ENCODE results near the gene SURF2.
A peak's percentile ranks its signal among the peaks of the same experiment; 100 is the strongest.

The SURF2 gene

GRCh38 chr9:133405508-133406438 is 49.4 kb downstream of the SURF2 start:
- DNase-seq (ENCODE audit: low read depth): no peak
- no peak overlapping the region for H3K4me3 ChIP-seq (ENCODE audit: low read depth, low read length)
- no peak for TF ChIP-seq CTCF (IDR thresholded peaks at IDR 0.05; ENCODE audit: control insufficient read depth, extremely low read depth, insufficient read depth)

- DNase-seq (ENCODE audit: low read depth): peak; percentile 21
- peak; percentile 95 for TF ChIP-seq CTCF (IDR thresholded peaks at IDR 0.05; ENCODE audit: control insufficient read depth, extremely low read depth, insufficient read depth)
- no peak overlapping the region for H3K4me3 ChIP-seq (ENCODE audit: low read depth, low read length)
Observed at GRCh38 chr9:133406480-133407307, 50.3 kb downstream of the SURF2 start.

- no peak overlapping the region for H3K4me3 ChIP-seq (ENCODE audit: low read depth, low read length)
- DNase-seq (ENCODE audit: low read depth): no peak
- no peak for TF ChIP-seq CTCF (IDR thresholded peaks at IDR 0.05; ENCODE audit: control insufficient read depth, extremely low read depth, insufficient read depth)
Observed at GRCh38 chr9:133408042-133408441, 51.7 kb downstream of the SURF2 start.
